GM18858 (cell line): ENCODE results near the gene ANO10.

Experiments used
- ATAC-seq: cut with Tn5 transposase; IDR thresholded peaks from one replicate; pipeline ENCODE4 v1.9.1; 2021; ENCODE audit not compliant: unreplicated experiment

The ANO10 gene

GRCh38 chr3:43425829-43426228 lies 196.0 kb downstream of the ANO10 start:
- ATAC-seq: no peak

- no peak for ATAC-seq
Observed at GRCh38 chr3:43423639-43424038, 198.2 kb downstream of the ANO10 start.

GRCh38 chr3:43423142-43423541 lies 198.7 kb downstream of the ANO10 start:
- no peak for ATAC-seq

- no peak for ATAC-seq
Observed at GRCh38 chr3:43418601-43419272, 203.1 kb downstream of the ANO10 start.

- no peak for ATAC-seq
Observed at GRCh38 chr3:43417133-43417532, 204.7 kb downstream of the ANO10 start.

- no peak for ATAC-seq
Observed at GRCh38 chr3:43415088-43415487, 206.7 kb downstream of the ANO10 start.

GRCh38 chr3:43413676-43414368 lies 208.0 kb downstream of the ANO10 start:
- ATAC-seq: no peak

GRCh38 chr3:43411429-43411828 lies 210.4 kb downstream of the ANO10 start:
- no peak for ATAC-seq

GRCh38 chr3:43410592-43410991 lies 211.2 kb downstream of the ANO10 start:
- no peak for ATAC-seq

GRCh38 chr3:43409506-43409905 lies 212.3 kb downstream of the ANO10 start:
- no peak for ATAC-seq

GRCh38 chr3:43406643-43407023 lies 215.2 kb downstream of the ANO10 start:
- ATAC-seq: no peak

- ATAC-seq: no peak
Observed at GRCh38 chr3:43405888-43406642, 215.7 kb downstream of the ANO10 start.

GRCh38 chr3:43400781-43401730 lies 220.8 kb downstream of the ANO10 start:
- ATAC-seq: no peak

- ATAC-seq: no peak
Observed at GRCh38 chr3:43400167-43400566, 221.6 kb downstream of the ANO10 start.

- no peak for ATAC-seq
Observed at GRCh38 chr3:43399034-43399433, 222.8 kb downstream of the ANO10 start.

GRCh38 chr3:43394041-43394554 lies 227.7 kb downstream of the ANO10 start:
- no peak for ATAC-seq

- no peak for ATAC-seq
Observed at GRCh38 chr3:43391621-43392020, 230.2 kb downstream of the ANO10 start.

- no peak for ATAC-seq
Observed at GRCh38 chr3:43390255-43390588, 231.6 kb downstream of the ANO10 start.

GRCh38 chr3:43389388-43390254 lies 232.2 kb downstream of the ANO10 start:
- ATAC-seq: no peak

GRCh38 chr3:43388915-43389314 lies 232.9 kb downstream of the ANO10 start:
- no peak for ATAC-seq
